ENCODE data around the gene ROR2.

Gene ROR2

GRCh38 chr9:91700475-91700874, 249.6 kb downstream of the ROR2 start:
- no peak for TF ChIP-seq SIN3A (IDR thresholded peaks at IDR 0.05; ENCODE audit: borderline replicate concordance, insufficient read depth, low read length)
- no peak for TF ChIP-seq FOXP2 (optimal IDR thresholded peaks at IDR 0.05; ENCODE audit: borderline replicate concordance, extremely low read depth, extremely low read length, insufficient read depth)
- TF ChIP-seq REST (IDR thresholded peaks at IDR 0.05; ENCODE audit: insufficient read depth in 1 of 2, low read depth in 2 of 2, low read length in 2 of 2): no peak

- no peak for TF ChIP-seq TAF1 (IDR thresholded peaks at IDR 0.05; ENCODE audit: borderline replicate concordance, insufficient read depth, low read length)
- no peak for TF ChIP-seq REST (IDR thresholded peaks at IDR 0.05; ENCODE audit: insufficient read depth in 1 of 2, low read depth in 2 of 2, low read length in 2 of 2)
- TF ChIP-seq SIN3A (IDR thresholded peaks at IDR 0.05; ENCODE audit: borderline replicate concordance, insufficient read depth, low read length): no peak
- no peak for TF ChIP-seq POLR2AphosphoS5 (IDR thresholded peaks at IDR 0.05; ENCODE audit: low read depth, low read length)
- TF ChIP-seq FOXP2 (optimal IDR thresholded peaks at IDR 0.05; ENCODE audit: borderline replicate concordance, extremely low read depth, extremely low read length, insufficient read depth): no peak
These were observed 251.8 kb downstream of the ROR2 start for GRCh38 chr9:91698266-91698665.

- TF ChIP-seq FOXP2 (optimal IDR thresholded peaks at IDR 0.05; ENCODE audit: borderline replicate concordance, extremely low read depth, extremely low read length, insufficient read depth): no peak
- TF ChIP-seq TAF1 (IDR thresholded peaks at IDR 0.05; ENCODE audit: borderline replicate concordance, insufficient read depth, low read length): no peak
- TF ChIP-seq POLR2AphosphoS5 (IDR thresholded peaks at IDR 0.05; ENCODE audit: low read depth, low read length): no peak
- TF ChIP-seq REST (IDR thresholded peaks at IDR 0.05; ENCODE audit: insufficient read depth in 1 of 2, low read depth in 2 of 2, low read length in 2 of 2): no peak
- no peak for TF ChIP-seq SIN3A (IDR thresholded peaks at IDR 0.05; ENCODE audit: borderline replicate concordance, insufficient read depth, low read length)
These were observed 252.8 kb downstream of the ROR2 start for GRCh38 chr9:91697201-91697600.

- TF ChIP-seq POLR2AphosphoS5 (IDR thresholded peaks at IDR 0.05; ENCODE audit: low read depth, low read length) (no peak), SIN3A (IDR thresholded peaks at IDR 0.05; ENCODE audit: borderline replicate concordance, insufficient read depth, low read length) (no peak), TAF1 (IDR thresholded peaks at IDR 0.05; ENCODE audit: borderline replicate concordance, insufficient read depth, low read length) (no peak), FOXP2 (optimal IDR thresholded peaks at IDR 0.05; ENCODE audit: borderline replicate concordance, extremely low read depth, extremely low read length, insufficient read depth) (no peak)
These were observed 255.8 kb downstream of the ROR2 start for GRCh38 chr9:91694081-91694870.

GRCh38 chr9:91693226-91693625, 256.8 kb downstream of the ROR2 start:
- no peak for TF ChIP-seq SIN3A (IDR thresholded peaks at IDR 0.05; ENCODE audit: borderline replicate concordance, insufficient read depth, low read length)
- no peak for TF ChIP-seq REST (IDR thresholded peaks at IDR 0.05; ENCODE audit: insufficient read depth in 1 of 2, low read depth in 2 of 2, low read length in 2 of 2)
- no peak for TF ChIP-seq FOXP2 (optimal IDR thresholded peaks at IDR 0.05; ENCODE audit: borderline replicate concordance, extremely low read depth, extremely low read length, insufficient read depth)
- TF ChIP-seq POLR2AphosphoS5 (IDR thresholded peaks at IDR 0.05; ENCODE audit: low read depth, low read length): no peak
- no peak for TF ChIP-seq TAF1 (IDR thresholded peaks at IDR 0.05; ENCODE audit: borderline replicate concordance, insufficient read depth, low read length)
